Measurements from ENCODE around the gene AIRE. TPM values are rescaled to one million over a fixed set of nuclear protein-coding genes. Genes with fewer than 3 reads are reported as not detected.

Gene AIRE
- total RNA-seq, 1 donor from 2014 or later = 0.25 TPM

- intact Hi-C loops (cut with DNase I) = loop anchor here (10.0 kb wide), 1 partner anchor 513 kb away; no protein-coding TSS in a partner anchor
- Histone ChIP-seq H3K27ac (no peak overlapping the region), H3K36me3 (peaks cover 0 to 68% of the 10 kb centered on the region in 2 donors), H3K4me3 (no peak overlapping the region), H3K27me3 (no peaks in the 10 kb centered on the region), H3K4me1 (no peaks in the 10 kb centered on the region), H3K9me3 (no peaks in the 10 kb centered on the region)
- DNase-seq (ENCODE audit: extremely low spot score in 2 of 2) = no peak
- no peak for TF ChIP-seq POLR2A (IDR thresholded peaks at IDR 0.05)
- no peak for TF ChIP-seq POLR2AphosphoS5 (IDR thresholded peaks at IDR 0.05; ENCODE audit: insufficient read depth in 1 of 2, low read depth in 1 of 2)
- no peak for TF ChIP-seq CTCF (IDR thresholded peaks at IDR 0.05)
Observed at GRCh38 chr21:44317871-44318270, 32.2 kb downstream of the AIRE start.

GRCh38 chr21:44318489-44319285, 33.0 kb downstream of the AIRE start:
- no peak overlapping the region for H3K27ac ChIP-seq

GRCh38 chr21:44319407-44320065, 33.9 kb downstream of the AIRE start:
- TF ChIP-seq CTCF (IDR thresholded peaks at IDR 0.05) (no peak), POLR2A (IDR thresholded peaks at IDR 0.05) (no peak), POLR2AphosphoS5 (IDR thresholded peaks at IDR 0.05; ENCODE audit: insufficient read depth in 1 of 2, low read depth in 1 of 2) (no peak)
- Histone ChIP-seq H3K27ac (no peak overlapping the region), H3K4me3 (no peak overlapping the region), H3K27me3 (no peaks in the 10 kb centered on the region), H3K9me3 (no peaks in the 10 kb centered on the region), H3K4me1 (no peaks in the 10 kb centered on the region), H3K36me3 (peaks cover 0 to 72% of the 10 kb centered on the region in 2 donors)
- no peak for DNase-seq (ENCODE audit: extremely low spot score in 2 of 2)
- intact Hi-C loops (cut with DNase I) = loop anchor here (10.0 kb wide), 1 partner anchor 515 kb away; no protein-coding TSS in a partner anchor

More at GRCh38 chr21:44318489-44319285, 33.0 kb downstream of the AIRE start:
- H3K27me3 ChIP-seq = no peaks in the 10 kb centered on the region
- no peak for DNase-seq (ENCODE audit: extremely low spot score in 2 of 2)
- no peaks in the 10 kb centered on the region for H3K4me1 ChIP-seq
- no peak for TF ChIP-seq POLR2A (IDR thresholded peaks at IDR 0.05)
- H3K9me3 ChIP-seq = no peaks in the 10 kb centered on the region
- peaks cover 0 to 66% of the 10 kb centered on the region in 2 donors for H3K36me3 ChIP-seq
- no peak overlapping the region for H3K4me3 ChIP-seq
- intact Hi-C loops (cut with DNase I) = loop anchor here (10.0 kb wide), 1 partner anchor 514 kb away; no protein-coding TSS in a partner anchor

GRCh38 chr21:44320847-44321246, 35.2 kb downstream of the AIRE start:
- Histone ChIP-seq H3K36me3 (peaks cover 0 to 85% of the 10 kb centered on the region in 2 donors), H3K9me3 (no peaks in the 10 kb centered on the region), H3K4me3 (no peak overlapping the region), H3K27ac (no peak overlapping the region), H3K4me1 (no peaks in the 10 kb centered on the region), H3K27me3 (no peaks in the 10 kb centered on the region)
- intact Hi-C loops (cut with DNase I) = no loop called here
- DNase-seq (ENCODE audit: extremely low spot score in 2 of 2) = no peak
- TF ChIP-seq POLR2AphosphoS5 (IDR thresholded peaks at IDR 0.05; ENCODE audit: insufficient read depth in 1 of 2, low read depth in 1 of 2) (no peak), CTCF (IDR thresholded peaks at IDR 0.05) (no peak), POLR2A (IDR thresholded peaks at IDR 0.05) (no peak)

- no peak for DNase-seq (ENCODE audit: extremely low spot score in 2 of 2)
- TF ChIP-seq CTCF (IDR thresholded peaks at IDR 0.05) = no peak
- no peak for TF ChIP-seq POLR2AphosphoS5 (IDR thresholded peaks at IDR 0.05; ENCODE audit: insufficient read depth in 1 of 2, low read depth in 1 of 2)
- TF ChIP-seq POLR2A (IDR thresholded peaks at IDR 0.05) = no peak
- Histone ChIP-seq H3K36me3 (peaks cover 0 to 87% of the 10 kb centered on the region in 2 donors), H3K4me1 (no peaks in the 10 kb centered on the region), H3K27ac (no peak overlapping the region), H3K4me3 (no peak overlapping the region), H3K27me3 (no peaks in the 10 kb centered on the region), H3K9me3 (no peaks in the 10 kb centered on the region)
- intact Hi-C loops (cut with DNase I) = no loop called here
Observed at GRCh38 chr21:44321846-44322450, 36.3 kb downstream of the AIRE start.
